DOHH2 (cell line): Measurements from ENCODE around the gene ST13.
"Not testable (repeated sequence)": the region's sequence is repeated elsewhere in the genome, so short reads cannot be mapped to it uniquely, and the experiment has no call there.

Experiments used
- H3F3A ChIP-seq: fragments of 200-600 bp; sonication (generic), shearing (Covaris generic); 2 replicates; pipeline ENCODE4 v1.6.0; 2016; ENCODE audit warnings: antibody characterized with exemption, mild to moderate bottlenecking; ENCODE audit not compliant: control insufficient read depth, insufficient read depth
- H3K27ac ChIP-seq: fragments of 200-600 bp; sonication (generic); 2 replicates; pipeline ENCODE4 v1.5.1; 2014; ENCODE audit warnings: low read depth, mild to moderate bottlenecking, low read length, moderate library complexity
- H3K27me3 ChIP-seq: fragments of 200-600 bp; sonication (generic); 2 replicates; pipeline ENCODE4 v1.6.1; 2014; ENCODE audit warnings: mild to moderate bottlenecking, low read length, mixed read lengths; ENCODE audit not compliant: control insufficient read depth
- H3K36me3 ChIP-seq: fragments of 200-600 bp; sonication (generic); 2 replicates; pipeline ENCODE4 v1.6.1; 2014; ENCODE audit warnings: mild to moderate bottlenecking, low read length, moderate library complexity, mixed read lengths; ENCODE audit not compliant: control insufficient read depth
- H3K4me1 ChIP-seq: fragments of 200-600 bp; sonication (generic); 2 replicates; pipeline ENCODE4 v1.6.1; 2014; ENCODE audit warnings: mild to moderate bottlenecking, low read length, mixed read lengths; ENCODE audit not compliant: control insufficient read depth
- H3K4me2 ChIP-seq: fragments of 200-600 bp; sonication (generic); 2 replicates; pipeline ENCODE4 v1.6.0; 2014; ENCODE audit warnings: mild to moderate bottlenecking, low read length, moderate library complexity
- H3K4me3 ChIP-seq: fragments of 200-600 bp; sonication (generic); 2 replicates; pipeline ENCODE4 v1.5.1; 2014; ENCODE audit warnings: mild to moderate bottlenecking, low read length, mixed read lengths
- H3K79me2 ChIP-seq: fragments of 200-600 bp; sonication (generic); 2 replicates; pipeline ENCODE4 v1.6.1; 2014; ENCODE audit warnings: mild to moderate bottlenecking, low read length, mixed read lengths; ENCODE audit not compliant: control insufficient read depth
- H3K9me2 ChIP-seq: fragments of 200-600 bp; sonication (generic); replicated peaks from 2 replicates; pipeline ENCODE4 v1.6.1; 2014; ENCODE audit warnings: mild to moderate bottlenecking, low read length, mixed read lengths; ENCODE audit not compliant: control insufficient read depth
- H3K9me3 ChIP-seq: fragments of 200-600 bp; sonication (generic); 2 replicates; pipeline ENCODE4 v1.6.1; 2014; ENCODE audit warnings: antibody characterized with exemption, low read length, mixed read lengths; ENCODE audit not compliant: control insufficient read depth, insufficient read depth
- H4K20me1 ChIP-seq: fragments of 200-600 bp; sonication (generic); 2 replicates; pipeline ENCODE4 v1.6.0; 2014; ENCODE audit warnings: low read depth, mild to moderate bottlenecking, antibody characterized with exemption, low read length, moderate library complexity; ENCODE audit not compliant: control insufficient read depth, insufficient read depth
- EZH2phosphoT487 ChIP-seq: fragments of 200-600 bp; sonication (generic); IDR thresholded peaks from 2 replicates; pipeline ENCODE4 v1.6.1; 2017; ENCODE audit warnings: borderline replicate concordance, mild to moderate bottlenecking, antibody characterized with exemption, low read length, moderate library complexity, mixed read lengths
- TF ChIP-seq, protein P1 (sequence below): fragments of 200-600 bp; sonication (generic); IDR thresholded peaks from one replicate; pipeline ENCODE4 v1.5.1; 2014; ENCODE audit warnings: antibody characterized with exemption, mild to moderate bottlenecking, low read depth, low read length; ENCODE audit not compliant: poor library complexity, severe bottlenecking

The ST13 gene

DNA sequence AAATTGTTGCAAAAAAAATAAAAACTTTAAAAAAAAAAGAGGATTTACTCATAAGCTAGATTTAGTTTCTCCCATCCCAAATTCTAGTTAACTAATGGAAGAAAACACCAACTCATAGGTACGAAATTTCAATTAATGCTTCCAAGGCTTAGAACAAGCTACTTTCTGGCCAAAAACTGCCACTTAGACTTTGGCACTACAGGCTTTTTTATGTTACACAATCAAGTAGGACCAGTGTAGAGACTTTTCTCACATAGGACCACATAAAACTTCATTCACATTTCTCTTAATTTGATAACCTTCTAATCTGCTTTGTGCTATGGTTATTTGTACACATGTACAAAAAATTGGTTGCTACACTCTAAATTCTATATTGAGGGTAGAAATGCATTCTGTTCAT, 3.1 kb downstream of the ST13 start:
- no peak overlapping the region for H3K27ac ChIP-seq
- peaks cover 93% of the 10 kb centered on the region for H3K79me2 ChIP-seq
- TF ChIP-seq, protein P1, sequence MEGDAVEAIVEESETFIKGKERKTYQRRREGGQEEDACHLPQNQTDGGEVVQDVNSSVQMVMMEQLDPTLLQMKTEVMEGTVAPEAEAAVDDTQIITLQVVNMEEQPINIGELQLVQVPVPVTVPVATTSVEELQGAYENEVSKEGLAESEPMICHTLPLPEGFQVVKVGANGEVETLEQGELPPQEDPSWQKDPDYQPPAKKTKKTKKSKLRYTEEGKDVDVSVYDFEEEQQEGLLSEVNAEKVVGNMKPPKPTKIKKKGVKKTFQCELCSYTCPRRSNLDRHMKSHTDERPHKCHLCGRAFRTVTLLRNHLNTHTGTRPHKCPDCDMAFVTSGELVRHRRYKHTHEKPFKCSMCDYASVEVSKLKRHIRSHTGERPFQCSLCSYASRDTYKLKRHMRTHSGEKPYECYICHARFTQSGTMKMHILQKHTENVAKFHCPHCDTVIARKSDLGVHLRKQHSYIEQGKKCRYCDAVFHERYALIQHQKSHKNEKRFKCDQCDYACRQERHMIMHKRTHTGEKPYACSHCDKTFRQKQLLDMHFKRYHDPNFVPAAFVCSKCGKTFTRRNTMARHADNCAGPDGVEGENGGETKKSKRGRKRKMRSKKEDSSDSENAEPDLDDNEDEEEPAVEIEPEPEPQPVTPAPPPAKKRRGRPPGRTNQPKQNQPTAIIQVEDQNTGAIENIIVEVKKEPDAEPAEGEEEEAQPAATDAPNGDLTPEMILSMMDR, result no peak
- no peak for TF ChIP-seq EZH2phosphoT487
- peak overlapping the region; percentile 24 for H3K4me3 ChIP-seq
- no peaks in the 10 kb centered on the region for H3F3A ChIP-seq
- H3K9me3 ChIP-seq, result no peaks in the 10 kb centered on the region
- H3K4me2 ChIP-seq, result peak overlapping the region; percentile 75
- H3K27me3 ChIP-seq, result no peaks in the 10 kb centered on the region
- peaks cover 36% of the 10 kb centered on the region for H3K4me1 ChIP-seq
- peaks cover 71% of the 10 kb centered on the region for H3K36me3 ChIP-seq
- H4K20me1 ChIP-seq, result peaks cover 16% of the 10 kb centered on the region; the same call in 1 of the 2 replicates
- H3K9me2 ChIP-seq, result no peaks in the 10 kb centered on the region

DNA sequence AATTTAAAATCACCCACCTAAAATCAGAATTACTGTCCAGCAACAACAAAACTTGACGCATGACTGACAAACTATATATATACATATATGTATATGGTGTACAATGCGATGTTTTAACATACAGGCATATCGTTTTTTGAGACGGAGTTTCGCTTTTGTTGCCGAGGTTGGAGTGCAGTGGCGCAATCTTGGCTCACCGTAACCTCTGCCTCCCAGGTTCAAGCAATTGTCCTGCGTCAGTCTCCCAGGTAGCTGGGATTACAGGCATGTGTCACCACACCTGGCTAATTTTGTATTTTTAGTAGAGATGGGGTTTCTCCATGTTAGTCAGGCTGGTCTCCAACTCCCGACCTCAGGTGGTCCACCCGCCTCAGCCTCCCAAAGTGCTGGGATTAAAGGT, 10.6 kb downstream of the ST13 start:
- H3K4me2 ChIP-seq, H4K20me1 ChIP-seq, H3K27ac ChIP-seq, H3F3A ChIP-seq, H3K9me2 ChIP-seq, H3K4me3 ChIP-seq, H3K4me1 ChIP-seq, H3K9me3 ChIP-seq, H3K27me3 ChIP-seq: not testable (repeated sequence)
- Histone ChIP-seq H3K36me3 (peaks cover 96% of the 10 kb centered on the region), H3K79me2 (peaks cover 89% of the 10 kb centered on the region)

DNA sequence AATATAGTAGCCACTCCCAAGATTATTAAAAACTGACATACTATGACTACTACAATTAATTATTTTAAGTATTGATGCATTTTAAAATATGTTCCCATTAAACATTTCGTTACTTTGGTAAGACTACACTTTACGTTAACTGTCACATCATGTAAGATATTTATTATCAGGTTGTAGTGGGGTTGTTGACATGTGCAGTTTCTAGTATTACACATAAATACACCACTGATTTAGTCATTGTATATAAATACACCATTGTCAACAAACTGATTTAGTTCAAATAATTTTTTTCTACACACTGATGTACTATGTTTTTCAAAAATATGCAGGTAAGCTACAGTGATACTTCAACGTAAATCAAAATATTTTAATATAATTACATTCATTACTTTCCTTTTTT, 11.5 kb downstream of the ST13 start:
- no peaks in the 10 kb centered on the region for H3F3A ChIP-seq
- H3K36me3 ChIP-seq, result peaks cover 96% of the 10 kb centered on the region
- no peaks in the 10 kb centered on the region for H3K4me1 ChIP-seq
- H3K9me2 ChIP-seq, result no peaks in the 10 kb centered on the region
- H3K27ac ChIP-seq, result no peak overlapping the region
- peaks cover 88% of the 10 kb centered on the region for H3K79me2 ChIP-seq
- no peaks in the 10 kb centered on the region for H3K9me3 ChIP-seq
- H3K4me3 ChIP-seq, result no peak overlapping the region
- TF ChIP-seq, protein P1, result no peak
- no peak for TF ChIP-seq EZH2phosphoT487
- H3K4me2 ChIP-seq, result no peak overlapping the region
- H4K20me1 ChIP-seq, result no peaks in the 10 kb centered on the region
- H3K27me3 ChIP-seq, result no peaks in the 10 kb centered on the region

DNA sequence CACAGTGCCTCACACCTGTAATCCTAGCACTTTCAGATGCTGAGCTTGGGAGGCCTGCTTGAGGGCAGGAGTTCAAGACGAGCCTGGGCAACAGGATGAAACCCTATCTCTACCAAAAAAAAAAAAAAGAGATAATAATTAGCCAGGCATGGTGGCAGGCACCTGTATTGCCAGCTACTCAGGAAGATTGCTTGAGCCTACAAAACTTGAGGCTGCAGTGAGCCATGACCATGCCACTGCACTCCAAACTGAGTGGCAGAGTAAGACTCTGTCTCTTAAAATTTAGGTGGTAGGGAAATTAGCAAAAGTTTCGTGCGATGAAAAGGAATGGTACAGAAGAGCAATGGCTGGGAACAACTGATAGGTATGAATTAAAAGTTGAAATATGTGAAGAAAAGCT, 18.0 kb downstream of the ST13 start:
- H3K9me2 ChIP-seq, result no peaks in the 10 kb centered on the region
- H3K9me3 ChIP-seq, result no peaks in the 10 kb centered on the region
- H4K20me1 ChIP-seq, result no peaks in the 10 kb centered on the region
- H3K27ac ChIP-seq, result no peak overlapping the region
- H3K79me2 ChIP-seq, result peaks cover 55% of the 10 kb centered on the region
- TF ChIP-seq EZH2phosphoT487, result no peak
- TF ChIP-seq, protein P1, result no peak
- H3K4me1 ChIP-seq, result no peaks in the 10 kb centered on the region
- H3K4me2 ChIP-seq, result no peak overlapping the region
- no peaks in the 10 kb centered on the region for H3F3A ChIP-seq
- H3K36me3 ChIP-seq, result peaks cover 88% of the 10 kb centered on the region
- no peak overlapping the region for H3K4me3 ChIP-seq
- no peaks in the 10 kb centered on the region for H3K27me3 ChIP-seq
